ENCODE measurements around the gene RILPL1.
"Not testable (repeated sequence)": the region's sequence is repeated elsewhere in the genome, so short reads cannot be mapped to it uniquely, and the experiment has no call there.

RILPL1 gene

GRCh38 chr12:123449856-123450255 lies 83.7 kb downstream of the RILPL1 start:
- TF ChIP-seq TAF1 (IDR thresholded peaks at IDR 0.05; ENCODE audit: borderline replicate concordance, low read depth, low read length) (no peak), POLR2A (IDR thresholded peaks at IDR 0.05; ENCODE audit: low read depth, low read length) (no peak), POLR2AphosphoS5 (IDR thresholded peaks at IDR 0.05; ENCODE audit: low read depth, low read length) (no peak)
- no peak for FAIRE-seq

GRCh38 chr12:123449249-123449733 lies 84.2 kb downstream of the RILPL1 start:
- DNase-seq (ENCODE audit: insufficient read length): no peak
- TF ChIP-seq POLR2A (IDR thresholded peaks at IDR 0.05; ENCODE audit: low read depth, low read length) (no peak), TAF1 (IDR thresholded peaks at IDR 0.05; ENCODE audit: borderline replicate concordance, low read depth, low read length) (no peak), POLR2AphosphoS5 (IDR thresholded peaks at IDR 0.05; ENCODE audit: low read depth, low read length) (no peak)
- no peak for FAIRE-seq

More at GRCh38 chr12:123449856-123450255, 83.7 kb downstream of the RILPL1 start:
- DNase-seq (ENCODE audit: insufficient read length): no peak

- TF ChIP-seq POLR2AphosphoS5 (IDR thresholded peaks at IDR 0.05; ENCODE audit: low read depth, low read length) (no peak), POLR2A (IDR thresholded peaks at IDR 0.05; ENCODE audit: low read depth, low read length) (no peak), TAF1 (IDR thresholded peaks at IDR 0.05; ENCODE audit: borderline replicate concordance, low read depth, low read length) (no peak)
- no peak for DNase-seq (ENCODE audit: insufficient read length)
- no peak for FAIRE-seq
Observed at GRCh38 chr12:123446333-123446713, 87.2 kb downstream of the RILPL1 start.

GRCh38 chr12:123445388-123446332 lies 87.9 kb downstream of the RILPL1 start:
- FAIRE-seq: no peak
- TF ChIP-seq POLR2A (IDR thresholded peaks at IDR 0.05; ENCODE audit: low read depth, low read length): no peak
- no peak for TF ChIP-seq TAF1 (IDR thresholded peaks at IDR 0.05; ENCODE audit: borderline replicate concordance, low read depth, low read length)
- TF ChIP-seq POLR2AphosphoS5 (IDR thresholded peaks at IDR 0.05; ENCODE audit: low read depth, low read length): no peak
- no peak for DNase-seq (ENCODE audit: insufficient read length)

- DNase-seq (ENCODE audit: insufficient read length) (no peak), FAIRE-seq (no peak)
- no peak for TF ChIP-seq TAF1 (IDR thresholded peaks at IDR 0.05; ENCODE audit: borderline replicate concordance, low read depth, low read length)
Observed at GRCh38 chr12:123444092-123445026, 89.2 kb downstream of the RILPL1 start.

- FAIRE-seq: no peak
- DNase-seq (ENCODE audit: insufficient read length): no peak
Observed at GRCh38 chr12:123442774-123443173, 90.7 kb downstream of the RILPL1 start.

GRCh38 chr12:123441523-123442164 lies 91.9 kb downstream of the RILPL1 start:
- DNase-seq (ENCODE audit: insufficient read length) (peak; percentile 44), FAIRE-seq (peak; percentile 9)

More at GRCh38 chr12:123442774-123443173, 90.7 kb downstream of the RILPL1 start:
- TF ChIP-seq POLR2A (IDR thresholded peaks at IDR 0.05; ENCODE audit: low read depth, low read length) (no peak), POLR2AphosphoS5 (IDR thresholded peaks at IDR 0.05; ENCODE audit: low read depth, low read length) (no peak), TAF1 (IDR thresholded peaks at IDR 0.05; ENCODE audit: borderline replicate concordance, low read depth, low read length) (no peak)

GRCh38 chr12:123436017-123436964 lies 97.2 kb downstream of the RILPL1 start, which contains the start of gene RILPL2:
Gene RILPL2 (minus strand): TSS chr12:123436684. CDS start chr12:123436420, 264 bp downstream.
- peak; percentile 95 for FAIRE-seq
- peak; percentile 88 for DNase-seq (ENCODE audit: insufficient read length)
- TF ChIP-seq POLR2A (IDR thresholded peaks at IDR 0.05; ENCODE audit: low read depth, low read length) (peak; percentile 71; the same call in 1 of the 2 replicates), POLR2AphosphoS5 (IDR thresholded peaks at IDR 0.05; ENCODE audit: low read depth, low read length) (peak; percentile 63; the same call in 1 of the 2 replicates), TAF1 (IDR thresholded peaks at IDR 0.05; ENCODE audit: borderline replicate concordance, low read depth, low read length) (peak; percentile 16; the same call in 1 of the 2 replicates)

More at GRCh38 chr12:123441523-123442164, 91.9 kb downstream of the RILPL1 start:
- TF ChIP-seq TAF1 (IDR thresholded peaks at IDR 0.05; ENCODE audit: borderline replicate concordance, low read depth, low read length): no peak
- TF ChIP-seq POLR2AphosphoS5 (IDR thresholded peaks at IDR 0.05; ENCODE audit: low read depth, low read length): no peak
- no peak for TF ChIP-seq POLR2A (IDR thresholded peaks at IDR 0.05; ENCODE audit: low read depth, low read length)

GRCh38 chr12:123435636-123436016 lies 97.9 kb downstream of the RILPL1 start:
- TF ChIP-seq TAF1 (IDR thresholded peaks at IDR 0.05; ENCODE audit: borderline replicate concordance, low read depth, low read length): no peak
- no peak for FAIRE-seq
- DNase-seq (ENCODE audit: insufficient read length): no peak

- DNase-seq (ENCODE audit: insufficient read length) (no peak), FAIRE-seq (no peak)
- TF ChIP-seq TAF1 (IDR thresholded peaks at IDR 0.05; ENCODE audit: borderline replicate concordance, low read depth, low read length) (no peak), POLR2A (IDR thresholded peaks at IDR 0.05; ENCODE audit: low read depth, low read length) (no peak), POLR2AphosphoS5 (IDR thresholded peaks at IDR 0.05; ENCODE audit: low read depth, low read length) (no peak)
Observed at GRCh38 chr12:123433615-123434014, 99.9 kb downstream of the RILPL1 start.

- FAIRE-seq: peak; percentile 74
- DNase-seq (ENCODE audit: insufficient read length): not testable (repeated sequence)
Observed at GRCh38 chr12:123431951-123432817, 101.3 kb downstream of the RILPL1 start.

GRCh38 chr12:123429101-123429500 lies 104.4 kb downstream of the RILPL1 start:
- FAIRE-seq; DNase-seq (ENCODE audit: insufficient read length): not testable (repeated sequence)

All from GM12892 (cell line).